Hepatocyte (in vitro differentiated cells): ENCODE results near the gene TRPM3.

Experiments used
- CTCF ChIP-seq: fragments of 200-600 bp; sonication (generic); IDR thresholded peaks from 2 replicates; pipeline ENCODE4 v1.5.1; 2016; ENCODE audit warnings: antibody characterized with exemption, mild to moderate bottlenecking; ENCODE audit not compliant: poor library complexity
- EZH2 ChIP-seq: fragments of 200-600 bp; sonication (generic); IDR thresholded peaks from 2 replicates; pipeline ENCODE4 v1.6.1; 2016; ENCODE audit warnings: antibody characterized with exemption, mild to moderate bottlenecking, borderline replicate concordance
- EZH2phosphoT487 ChIP-seq: fragments of 200-600 bp; sonication (generic); IDR thresholded peaks from one replicate; pipeline ENCODE4 v1.6.1; 2018; ENCODE audit warnings: antibody characterized with exemption, mild to moderate bottlenecking, low read depth, moderate library complexity; ENCODE audit not compliant: unreplicated experiment, severe bottlenecking

- TF ChIP-seq EZH2 = no peak
- TF ChIP-seq CTCF = no peak
- TF ChIP-seq EZH2phosphoT487 = no peak
These were observed 23.1 kb upstream of the TRPM3 start for GRCh38 chr9:71144495-71144894.
